ENCODE measurements around the gene WAPL. TPM values are rescaled to one million over a fixed set of nuclear protein-coding genes. Genes with fewer than 3 reads are reported as not detected.

Gene WAPL
- total and polyA plus RNA-seq, 2 of the 13 experiments (the other 11 are each of a cell fraction or from before 2014, with no cell fraction given): 13.2 to 43.5 TPM

- TF ChIP-seq KDM6A (CRISPR knock-in tag; IDR thresholded peaks at IDR 0.05; ENCODE audit: low read depth) (no peak), ZNF75D (CRISPR knock-in tag; IDR thresholded peaks at IDR 0.05; ENCODE audit: borderline replicate concordance) (no peak), CBFB (CRISPR knock-in tag; IDR thresholded peaks at IDR 0.05) (no peak), KDM3A (CRISPR knock-in tag; IDR thresholded peaks at IDR 0.05; ENCODE audit: low read depth) (no peak), ZNF318 (CRISPR knock-in tag; IDR thresholded peaks at IDR 0.05) (no peak), AHDC1 (CRISPR knock-in tag; IDR thresholded peaks at IDR 0.05; ENCODE audit: borderline replicate concordance) (no peak), ZXDC (CRISPR knock-in tag; IDR thresholded peaks at IDR 0.05) (no peak), HOXA3 (CRISPR knock-in tag; IDR thresholded peaks at IDR 0.05) (peak; percentile 35; the same call in 1 of the 2 replicates), MAFG (CRISPR knock-in tag; IDR thresholded peaks at IDR 0.05) (no peak), DMAP1 (CRISPR knock-in tag; IDR thresholded peaks at IDR 0.05) (peak; percentile 36; the same call in 1 of the 2 replicates), THAP8 (CRISPR knock-in tag; IDR thresholded peaks at IDR 0.05; ENCODE audit: borderline replicate concordance) (no peak)
These were observed 518 bp downstream of the WAPL start (continued) for GRCh38 chr10:86520871-86521677.
